TTC549 (cell line): ENCODE measurements around the gene ASF1B.
"Not testable (repeated sequence)": the region's sequence is repeated elsewhere in the genome, so short reads cannot be mapped to it uniquely, and the experiment has no call there.

Experiments
- FAIRE-seq: peaks from 2 replicates; lab custom pipeline; 2012; peaks lifted over from hg19 to GRCh38; lab: Jason Lieb, UNC

The ASF1B gene

DNA sequence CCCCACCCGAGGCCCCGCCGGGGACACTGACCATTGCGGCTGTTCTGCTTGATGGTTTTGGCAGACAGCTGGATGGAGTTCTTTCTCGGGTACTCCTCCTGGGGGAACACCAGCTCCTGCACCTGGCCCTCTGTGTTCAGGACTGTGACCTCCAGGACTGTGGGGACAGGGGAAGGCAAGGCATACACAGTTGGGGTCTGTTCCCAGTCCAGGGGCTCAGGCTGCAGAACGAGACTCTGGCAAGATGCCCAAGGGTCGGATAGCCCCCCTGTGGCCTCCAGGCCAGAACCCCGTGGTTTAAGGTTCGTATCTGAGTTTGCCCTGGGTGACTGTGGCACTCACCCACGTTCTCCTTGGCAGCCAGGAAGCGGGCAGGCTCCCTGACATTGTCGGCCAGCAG, 22.7 kb upstream of the ASF1B start:
- FAIRE-seq = no peak

GRCh38 chr19:14158276-14159023, 22.1 kb upstream of the ASF1B start:
- FAIRE-seq = no peak

DNA sequence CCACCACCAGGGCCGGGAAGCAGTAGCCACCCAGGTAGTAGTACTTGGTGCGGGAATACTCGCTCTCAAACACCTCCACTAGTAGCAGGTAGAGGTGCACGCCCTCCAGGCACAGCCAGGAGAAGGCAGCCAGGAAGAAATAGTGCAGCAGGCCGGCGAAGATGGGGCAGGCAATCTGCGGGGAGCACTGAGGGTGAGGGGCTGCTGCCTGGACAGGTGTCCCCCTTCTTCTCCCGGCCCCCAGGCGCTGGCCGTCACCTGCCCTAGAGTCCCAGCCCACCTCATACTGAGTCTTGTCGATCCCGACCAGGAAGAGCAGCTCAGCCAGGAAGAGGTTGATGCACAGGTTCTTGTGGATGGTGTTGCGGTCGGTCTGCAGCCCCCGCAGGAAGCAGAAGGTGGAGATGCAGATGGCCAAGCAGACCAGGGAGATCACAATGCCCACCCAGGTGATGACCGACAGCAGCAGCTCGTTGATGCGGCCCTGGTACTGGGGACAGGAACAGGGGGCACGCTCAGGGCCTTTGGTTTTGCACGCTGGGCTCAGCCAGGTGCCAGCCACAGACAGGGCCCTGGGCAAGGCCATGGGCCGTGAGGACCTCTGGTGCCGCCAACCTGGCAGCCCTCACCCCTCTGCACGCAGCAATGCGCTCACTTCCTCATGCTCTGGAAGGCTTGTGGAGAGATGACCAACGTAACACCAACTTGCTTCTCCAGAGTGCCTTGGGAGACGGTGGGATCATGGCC, 20.8 kb upstream of the ASF1B start:
- no peak for FAIRE-seq

DNA sequence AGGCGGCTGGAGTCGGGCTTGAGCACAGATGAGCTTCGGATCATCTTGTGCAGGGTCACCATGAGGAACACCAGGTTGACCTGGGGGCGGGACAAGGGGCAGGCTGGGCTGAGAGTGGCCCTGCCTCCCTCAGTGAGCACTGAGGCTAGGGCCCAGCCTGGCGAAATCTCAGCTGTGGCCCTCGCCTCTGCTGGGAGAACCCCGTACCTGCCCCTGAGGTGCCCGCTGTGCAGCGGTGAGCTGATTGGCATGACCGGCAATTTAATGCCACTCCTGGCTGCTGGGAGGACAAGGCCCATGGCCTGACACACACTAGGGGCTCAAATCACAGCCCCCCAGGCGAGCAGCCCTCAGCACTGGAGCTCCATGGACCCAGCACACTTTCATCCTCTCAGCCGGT, 19.7 kb upstream of the ASF1B start:
- no peak for FAIRE-seq

- no peak for FAIRE-seq
These were observed 19.0 kb upstream of the ASF1B start for GRCh38 chr19:14155371-14155770.

GRCh38 chr19:14152713-14153112, 16.3 kb upstream of the ASF1B start:
- no peak for FAIRE-seq

GRCh38 chr19:14150770-14151661, 14.6 kb upstream of the ASF1B start:
- no peak for FAIRE-seq

DNA sequence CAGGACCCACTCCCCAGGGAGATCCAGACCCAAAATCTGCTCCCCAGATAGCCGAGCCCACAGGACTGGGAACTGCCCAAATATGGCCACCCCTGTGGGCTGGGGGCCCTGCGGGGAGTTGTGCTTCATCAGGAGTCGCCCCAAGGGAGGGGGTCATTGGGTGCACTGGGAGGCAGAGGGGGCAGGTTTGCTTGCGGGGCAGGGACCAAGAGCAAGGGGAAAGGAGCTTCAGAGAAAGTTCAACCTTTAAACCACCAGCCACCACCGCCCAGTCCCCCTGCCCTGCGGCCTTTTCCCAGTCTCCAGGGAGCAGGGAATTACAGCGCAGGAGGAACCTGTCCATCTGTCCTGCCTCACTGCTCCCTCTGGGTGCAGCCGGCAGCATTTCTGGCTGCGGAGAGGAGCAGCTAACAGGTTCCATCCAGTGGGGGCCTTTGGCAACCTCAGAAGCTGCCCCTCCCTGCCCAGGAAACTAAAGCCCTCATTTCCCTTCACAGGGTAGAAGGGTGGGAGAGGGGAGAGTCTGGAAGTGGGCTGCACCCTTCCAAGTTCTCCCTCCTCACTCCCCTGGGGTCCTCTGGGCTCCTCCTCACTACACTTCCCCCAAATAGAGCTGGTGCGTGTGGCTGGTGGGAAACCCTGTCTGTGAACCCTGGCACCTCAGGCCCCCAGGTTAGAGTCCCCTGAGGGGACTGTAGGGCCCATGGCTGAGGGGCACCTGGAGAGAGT, 13.8 kb upstream of the ASF1B start:
- FAIRE-seq = no peak

DNA sequence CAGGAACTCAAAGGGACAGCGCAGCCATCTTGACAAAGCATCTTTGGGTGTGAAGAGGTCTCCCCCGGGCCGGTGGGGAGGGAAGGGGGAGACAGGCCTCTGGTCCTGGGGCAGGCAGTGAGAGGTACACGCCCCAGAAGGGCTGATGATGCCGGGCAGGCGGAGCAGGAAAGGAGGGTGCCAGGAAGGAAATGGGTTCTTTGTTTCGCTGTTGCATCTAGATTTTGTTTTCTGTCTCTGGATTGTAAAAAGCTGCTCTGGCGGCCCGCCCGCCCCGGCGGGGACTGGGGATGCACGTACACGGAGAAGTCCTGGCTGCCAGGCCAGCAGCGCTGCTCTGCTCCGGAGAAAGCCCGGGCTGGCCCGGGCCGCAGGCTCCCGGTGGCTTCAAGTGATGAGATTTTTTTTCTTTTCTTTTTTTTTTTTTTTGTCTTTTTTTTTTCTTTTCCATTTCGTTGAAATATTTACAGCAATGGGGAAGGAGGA, 13.2 kb upstream of the ASF1B start:
- FAIRE-seq = no peak

GRCh38 chr19:14148751-14149410, 12.5 kb upstream of the ASF1B start:
- no peak for FAIRE-seq

GRCh38 chr19:14147797-14148605, 11.6 kb upstream of the ASF1B start:
- FAIRE-seq = no peak

- FAIRE-seq = no peak
These were observed 10.4 kb upstream of the ASF1B start for GRCh38 chr19:14146789-14147216.

DNA sequence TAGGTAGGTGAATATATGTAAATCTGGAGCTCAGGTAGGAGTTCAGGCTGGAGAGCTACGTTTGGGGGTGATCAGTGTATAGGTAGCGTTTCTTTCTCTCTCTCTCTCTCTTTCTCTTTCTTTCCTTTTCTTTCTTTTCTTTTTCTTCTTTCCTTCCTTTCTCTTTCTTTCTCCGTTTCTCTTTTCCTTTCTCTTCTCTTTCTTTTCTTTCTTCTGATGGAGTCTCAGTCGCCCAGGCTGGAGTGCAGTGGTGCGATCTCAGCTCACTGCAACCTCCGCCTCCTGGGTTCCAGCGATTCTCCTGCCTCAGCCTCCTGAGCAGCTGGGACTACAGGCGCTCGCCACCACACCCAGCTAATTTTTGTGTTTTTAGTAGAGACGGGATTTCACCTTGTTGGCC, 9.8 kb upstream of the ASF1B start:
- not testable (repeated sequence) for FAIRE-seq

DNA sequence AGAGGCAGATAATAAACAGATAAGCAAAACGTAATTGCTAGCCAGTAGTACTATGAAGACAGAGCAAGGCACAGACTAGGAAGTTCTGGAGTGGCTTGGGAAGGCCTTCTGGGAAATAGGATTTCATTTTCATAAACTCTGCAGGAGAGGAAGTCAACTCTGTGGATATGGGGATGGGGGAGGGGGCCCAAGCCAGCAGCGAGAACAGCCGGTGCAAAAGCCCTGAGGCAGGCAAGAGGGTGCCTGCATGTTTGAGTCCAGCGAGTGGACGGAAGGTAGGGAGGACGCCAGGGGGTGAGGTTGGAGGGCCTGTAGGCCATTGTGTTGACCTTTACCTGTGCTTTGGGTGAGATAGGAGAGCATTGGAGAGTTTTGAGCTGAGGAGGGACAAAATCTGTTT, 9.0 kb upstream of the ASF1B start:
- no peak for FAIRE-seq

- FAIRE-seq = no peak
These were observed 6.1 kb upstream of the ASF1B start for GRCh38 chr19:14142262-14143190.

DNA sequence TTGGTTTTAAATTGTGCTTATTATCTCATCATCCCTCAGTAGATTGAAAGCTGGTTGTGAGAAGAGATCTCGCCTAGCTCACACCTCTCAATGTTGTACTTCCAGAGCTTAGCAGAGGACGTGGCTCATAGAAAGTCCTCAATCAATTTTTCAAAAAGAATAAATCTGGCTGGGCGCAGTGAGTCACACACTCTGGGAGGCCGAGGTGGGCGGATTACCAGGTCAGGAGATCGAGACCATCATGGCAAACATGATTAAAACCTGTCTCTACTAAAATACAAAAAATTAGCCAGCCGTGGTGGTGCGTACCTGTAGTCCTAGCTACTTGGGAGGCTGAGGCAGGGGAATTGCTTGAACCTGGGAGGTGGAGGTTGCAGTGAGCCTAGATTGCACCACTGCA, 4.7 kb upstream of the ASF1B start:
- no peak for FAIRE-seq

DNA sequence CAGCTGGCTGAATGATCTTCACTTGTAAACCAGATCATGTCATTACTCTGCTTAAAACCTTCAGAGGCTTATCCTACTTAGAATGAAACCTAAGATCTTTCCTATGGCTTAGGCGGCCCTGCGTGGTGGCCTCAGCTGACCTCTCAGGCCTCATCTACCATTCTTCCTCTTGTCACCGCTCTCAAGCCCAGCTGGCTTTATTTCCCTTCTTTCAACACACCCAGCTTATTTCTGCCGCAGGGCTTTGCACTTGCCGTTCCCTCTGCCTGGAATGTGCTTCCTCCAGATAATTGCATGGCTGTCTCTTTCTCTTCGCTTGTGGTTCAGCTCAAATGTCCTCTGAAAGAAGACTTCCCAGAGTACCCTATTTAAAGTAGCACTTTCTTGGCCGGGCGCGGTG, 3.6 kb upstream of the ASF1B start:
- FAIRE-seq = no peak

DNA sequence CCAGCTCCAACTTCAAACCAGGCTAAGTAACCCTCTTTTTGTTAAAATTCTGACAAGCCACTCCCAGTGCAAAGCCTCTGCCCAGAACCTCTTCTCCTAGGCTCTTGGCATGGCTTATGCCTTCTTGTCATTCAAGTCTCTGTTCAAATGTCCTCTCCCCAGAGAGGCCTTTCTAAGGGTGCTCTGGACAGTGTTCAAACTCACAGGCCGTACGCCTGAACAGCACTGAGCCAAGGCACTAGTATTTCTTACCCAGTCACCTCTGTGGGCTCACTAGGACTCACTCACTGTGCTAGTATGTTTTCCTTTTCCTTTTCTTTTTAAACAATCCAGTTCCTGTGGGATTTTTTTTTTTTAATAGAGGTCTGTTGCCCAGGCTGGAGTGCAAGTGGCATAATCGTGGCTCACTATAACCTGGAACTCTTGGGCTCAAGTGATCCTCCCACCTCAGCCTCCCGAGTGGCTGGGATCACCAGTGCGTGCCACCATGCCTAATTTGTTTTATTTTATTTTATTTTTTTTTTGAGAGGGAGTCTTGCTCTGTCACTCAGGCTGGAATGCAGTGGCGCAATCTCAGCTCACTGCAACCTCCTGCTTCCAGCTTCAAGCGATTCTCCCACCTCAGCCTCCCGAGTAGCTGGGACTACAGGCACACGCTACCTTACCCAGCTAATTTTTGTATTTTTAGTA, 2.3 kb upstream of the ASF1B start:
- no peak for FAIRE-seq

DNA sequence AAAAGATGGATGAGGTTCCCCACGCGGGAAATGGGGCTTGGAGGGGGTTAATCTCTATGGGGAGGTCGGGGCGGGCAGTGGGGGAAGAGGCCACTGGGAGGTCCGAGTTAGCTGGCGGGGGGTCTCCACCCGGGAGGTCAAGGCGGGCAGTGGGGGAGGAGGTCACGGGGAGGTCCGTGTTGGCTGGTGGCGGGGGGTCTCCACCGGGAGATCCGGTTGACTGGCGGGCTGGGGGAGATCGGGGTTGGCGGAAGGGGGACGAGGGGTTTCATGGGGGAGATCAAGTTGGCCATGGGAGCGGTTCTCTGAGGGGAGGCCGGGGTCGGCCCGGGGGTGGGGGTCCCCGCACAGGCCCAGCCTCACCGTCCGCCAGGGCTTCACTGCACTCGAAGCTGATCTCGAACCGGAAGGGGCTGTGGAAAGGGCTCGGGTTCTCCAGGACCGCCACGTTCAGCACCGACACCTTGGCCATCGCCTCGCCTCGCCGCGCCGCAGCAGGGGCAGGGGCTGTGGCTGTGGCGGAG, 342 bp downstream of the ASF1B start:
- FAIRE-seq = no peak
